DMS153 treated with DMSO at 0.1 percent for 48 hours (cell line): ENCODE results near the gene GPR101.
A peak's percentile ranks its signal among the peaks of the same experiment; 100 is the strongest.

ENCODE experiments used
- DNase-seq: peaks from one replicate; lab custom pipeline; 2025; ENCODE audit not compliant: unreplicated experiment; lab: John Stamatoyannopoulos, UW

The GPR101 gene, protein sequence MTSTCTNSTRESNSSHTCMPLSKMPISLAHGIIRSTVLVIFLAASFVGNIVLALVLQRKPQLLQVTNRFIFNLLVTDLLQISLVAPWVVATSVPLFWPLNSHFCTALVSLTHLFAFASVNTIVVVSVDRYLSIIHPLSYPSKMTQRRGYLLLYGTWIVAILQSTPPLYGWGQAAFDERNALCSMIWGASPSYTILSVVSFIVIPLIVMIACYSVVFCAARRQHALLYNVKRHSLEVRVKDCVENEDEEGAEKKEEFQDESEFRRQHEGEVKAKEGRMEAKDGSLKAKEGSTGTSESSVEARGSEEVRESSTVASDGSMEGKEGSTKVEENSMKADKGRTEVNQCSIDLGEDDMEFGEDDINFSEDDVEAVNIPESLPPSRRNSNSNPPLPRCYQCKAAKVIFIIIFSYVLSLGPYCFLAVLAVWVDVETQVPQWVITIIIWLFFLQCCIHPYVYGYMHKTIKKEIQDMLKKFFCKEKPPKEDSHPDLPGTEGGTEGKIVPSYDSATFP

DNA sequence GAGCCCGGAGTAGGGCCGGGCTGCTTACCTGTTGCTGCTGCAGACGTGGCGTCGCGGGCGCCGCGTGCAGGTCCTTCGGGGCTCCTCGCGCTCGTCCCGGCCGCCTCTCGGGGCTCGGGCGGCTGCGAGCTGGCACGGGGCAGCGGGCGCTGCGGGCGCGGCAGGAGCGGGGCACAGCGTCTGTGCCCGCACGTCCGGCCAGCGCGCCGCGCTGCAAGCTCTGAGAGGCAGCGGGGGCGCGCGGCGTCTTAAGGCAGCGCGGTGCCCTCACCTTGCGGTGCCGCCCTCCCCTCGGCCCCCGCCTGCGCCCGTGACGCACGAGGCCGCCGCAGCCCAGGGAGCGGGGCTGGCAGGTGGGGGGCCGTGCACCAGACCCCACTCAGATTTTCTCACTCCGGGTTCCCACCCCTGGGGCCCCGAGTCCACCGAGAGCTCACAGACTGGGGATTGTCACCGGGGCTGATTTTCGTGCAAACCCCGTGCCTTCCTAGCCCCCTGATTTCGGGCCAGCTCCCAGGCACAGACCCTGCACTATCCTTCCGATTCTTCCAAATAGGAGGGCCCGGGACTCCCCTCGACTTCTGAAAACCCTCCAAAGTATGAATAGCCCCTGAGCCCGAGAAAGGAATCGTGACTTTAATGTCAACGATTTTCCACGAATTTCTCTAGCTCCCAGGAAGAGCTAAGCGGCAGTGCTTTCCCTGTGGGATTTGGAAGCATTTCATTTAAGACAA lies at the start of gene GPR101:
GPR101 (minus strand) TSS at position 222 of the 734 bp plus-strand sequence. CDS start 2,321 bp downstream, outside the sequence.
- no peak for DNase-seq

DNA sequence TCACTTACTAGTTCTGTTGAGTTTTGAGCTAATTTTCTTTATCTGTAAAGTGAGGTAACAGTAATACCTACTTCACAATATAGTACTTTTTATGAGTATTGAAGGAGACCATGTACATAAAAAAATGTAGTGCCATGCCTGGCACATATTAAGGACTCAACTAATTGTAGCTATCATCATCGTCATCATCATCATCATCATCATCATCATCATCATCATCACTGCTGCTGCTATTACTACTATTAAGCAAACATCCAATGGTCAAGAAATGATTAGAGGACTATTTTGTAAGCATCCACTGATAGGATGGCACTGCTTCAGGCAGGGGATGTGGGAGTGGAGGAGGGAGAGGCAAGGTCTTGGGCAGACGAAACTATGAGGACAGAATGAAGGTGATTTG lies 47.4 kb upstream of the GPR101 start:
- DNase-seq: no peak

DNA sequence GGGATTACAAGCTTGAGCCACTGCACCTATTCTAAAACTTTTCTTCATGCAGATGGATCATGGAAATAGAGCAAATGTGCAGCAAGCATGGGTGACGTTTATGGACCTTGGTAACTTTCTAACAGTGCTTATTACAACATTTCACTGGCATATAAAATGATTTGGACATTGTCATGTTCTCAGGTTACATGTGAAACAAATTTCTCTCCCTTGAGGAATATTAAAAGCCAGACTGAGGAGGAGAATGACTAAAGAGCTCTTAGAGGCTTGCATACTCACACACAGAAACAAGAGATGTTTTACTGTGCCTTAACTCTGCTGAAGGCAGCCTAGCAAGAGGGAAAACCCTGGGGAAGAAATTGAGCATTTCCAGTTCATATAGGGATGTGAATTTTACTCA lies 38.6 kb upstream of the GPR101 start:
- no peak for DNase-seq

DNA sequence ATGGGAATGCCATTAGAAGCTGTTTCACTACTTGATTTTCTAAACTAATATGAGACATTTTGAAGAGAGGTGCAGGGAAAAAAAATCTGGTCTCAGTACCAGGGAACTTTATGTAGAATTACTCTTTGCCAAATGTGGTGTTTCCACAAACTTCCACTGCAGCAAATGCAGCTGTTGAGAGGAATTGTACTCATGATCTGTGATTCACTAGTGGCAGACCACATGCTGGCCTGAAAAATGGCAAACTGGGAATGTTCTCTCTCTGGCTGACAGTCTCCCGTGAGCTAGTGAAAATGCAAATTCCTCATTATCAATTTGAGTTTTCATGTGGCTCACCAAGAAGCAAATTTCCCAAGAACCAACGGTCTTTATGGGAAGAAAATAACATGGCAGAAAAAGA lies 37.8 kb upstream of the GPR101 start:
- DNase-seq: no peak

DNA sequence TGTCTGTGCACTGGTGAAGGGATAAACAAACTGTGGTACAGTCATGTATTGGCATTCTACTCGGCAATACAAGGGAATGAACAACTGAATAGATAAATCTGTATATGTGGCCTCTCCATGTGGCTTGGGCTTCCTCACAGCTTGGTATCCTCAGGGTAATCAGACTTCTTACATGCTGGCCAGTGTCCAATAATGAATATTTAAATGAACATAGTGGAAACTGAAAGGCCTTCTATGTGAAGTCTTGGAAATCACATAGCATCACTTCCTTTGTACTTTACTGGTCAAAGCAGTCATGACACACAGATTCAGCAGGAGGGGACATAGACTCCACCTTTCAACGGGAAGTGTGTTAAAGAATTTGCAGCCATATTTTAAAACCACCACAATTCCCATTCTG lies 33.4 kb upstream of the GPR101 start:
- DNase-seq: no peak

DNA sequence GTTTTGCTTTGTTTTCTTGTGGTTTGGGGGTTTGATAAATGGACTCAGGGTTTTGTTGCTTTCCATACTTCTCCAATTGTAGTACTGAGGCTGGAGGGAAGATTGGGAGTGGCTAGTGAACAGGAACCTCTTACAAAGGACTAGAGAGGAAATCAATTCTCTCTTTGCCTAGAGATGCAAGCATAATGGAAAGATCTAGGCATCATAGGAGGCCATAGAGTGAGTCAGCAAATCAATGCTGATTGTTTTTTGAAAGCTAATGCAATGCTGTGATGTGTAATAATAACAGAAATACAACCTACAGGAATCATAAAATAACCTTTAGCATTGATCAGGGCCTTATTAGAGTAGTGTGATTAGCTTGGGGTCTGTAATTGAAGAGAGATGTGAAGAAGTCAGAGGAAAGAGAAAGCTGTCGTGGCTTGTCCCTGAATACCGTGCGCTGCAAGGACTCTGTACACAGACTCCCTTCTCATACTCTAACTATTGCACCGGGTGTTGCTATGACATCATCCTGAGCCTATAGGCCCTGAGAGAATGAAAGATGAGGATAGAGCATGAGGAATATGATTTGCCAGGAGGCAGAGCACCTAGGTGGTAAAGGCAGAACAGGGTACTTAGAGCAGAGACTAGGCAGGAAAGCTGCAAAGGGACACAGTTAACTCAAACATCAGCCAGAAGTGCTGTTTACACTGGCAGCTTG lies 29.3 kb upstream of the GPR101 start:
- peak; percentile 86 for DNase-seq

DNA sequence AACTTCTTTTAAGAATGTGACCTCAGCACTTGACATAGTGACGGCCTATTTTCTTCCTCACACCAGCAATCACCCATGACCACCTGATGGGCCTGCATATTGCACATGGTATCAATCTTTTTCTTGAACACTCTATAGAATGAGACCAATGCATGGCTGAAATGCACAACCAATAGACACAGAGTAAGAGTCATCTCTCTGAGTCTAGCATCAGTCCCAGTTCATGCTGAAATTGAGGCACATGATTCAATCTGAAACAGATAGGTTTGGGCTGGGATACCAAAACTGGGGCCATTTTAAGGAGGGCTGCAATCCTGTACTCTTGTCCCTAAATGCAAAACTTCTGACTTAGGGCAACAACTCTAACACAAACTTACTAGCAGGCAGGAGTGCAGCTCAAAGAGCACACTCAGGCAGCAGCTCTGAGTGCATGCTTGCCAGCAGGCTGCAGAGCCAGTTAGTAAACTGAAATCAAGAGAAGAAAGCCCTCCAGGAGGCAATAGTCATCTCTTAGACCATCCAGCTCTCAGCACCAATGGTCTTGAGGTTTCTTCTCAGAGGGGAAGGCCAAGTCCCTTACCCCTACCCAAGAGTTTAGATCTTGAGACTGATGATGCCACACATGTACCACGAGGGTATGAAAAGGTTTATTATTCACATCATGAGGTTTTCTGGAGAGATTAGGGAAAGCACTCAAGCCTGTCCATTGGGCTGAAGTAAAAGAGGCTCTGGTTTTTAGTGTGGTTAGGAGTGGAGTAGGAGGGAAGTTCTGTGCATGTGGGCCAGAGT lies 24.7 kb upstream of the GPR101 start:
- DNase-seq: no peak

DNA sequence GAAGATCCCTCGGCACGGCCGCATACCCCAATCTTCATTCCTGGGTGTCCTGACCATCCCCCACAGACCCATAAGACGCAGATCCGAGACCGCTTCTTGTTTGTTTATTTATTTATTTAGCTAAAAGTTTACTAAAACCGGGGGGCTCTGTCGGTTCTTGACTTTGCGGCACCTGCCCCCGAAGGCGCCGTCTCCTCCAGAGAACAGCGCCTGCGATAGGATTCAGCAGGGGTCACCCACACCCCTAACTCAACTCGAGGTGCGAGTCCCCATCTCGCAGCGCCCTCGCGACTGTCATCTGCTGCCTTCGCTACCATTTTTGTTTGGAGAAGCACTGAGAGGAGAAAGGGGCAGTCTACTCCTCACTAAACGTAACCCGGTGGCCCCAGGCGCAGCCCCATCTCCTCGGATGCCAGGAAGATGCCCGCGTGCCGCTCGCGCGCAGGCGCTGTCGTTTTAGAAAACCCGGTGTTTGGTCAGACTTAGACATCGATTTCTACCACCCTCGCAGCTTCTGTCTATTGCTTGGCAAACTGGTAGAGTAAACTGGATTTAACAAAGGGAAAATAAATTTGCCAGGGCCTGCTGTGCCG lies 18.9 kb upstream of the GPR101 start:
- DNase-seq: peak; percentile 81

DNA sequence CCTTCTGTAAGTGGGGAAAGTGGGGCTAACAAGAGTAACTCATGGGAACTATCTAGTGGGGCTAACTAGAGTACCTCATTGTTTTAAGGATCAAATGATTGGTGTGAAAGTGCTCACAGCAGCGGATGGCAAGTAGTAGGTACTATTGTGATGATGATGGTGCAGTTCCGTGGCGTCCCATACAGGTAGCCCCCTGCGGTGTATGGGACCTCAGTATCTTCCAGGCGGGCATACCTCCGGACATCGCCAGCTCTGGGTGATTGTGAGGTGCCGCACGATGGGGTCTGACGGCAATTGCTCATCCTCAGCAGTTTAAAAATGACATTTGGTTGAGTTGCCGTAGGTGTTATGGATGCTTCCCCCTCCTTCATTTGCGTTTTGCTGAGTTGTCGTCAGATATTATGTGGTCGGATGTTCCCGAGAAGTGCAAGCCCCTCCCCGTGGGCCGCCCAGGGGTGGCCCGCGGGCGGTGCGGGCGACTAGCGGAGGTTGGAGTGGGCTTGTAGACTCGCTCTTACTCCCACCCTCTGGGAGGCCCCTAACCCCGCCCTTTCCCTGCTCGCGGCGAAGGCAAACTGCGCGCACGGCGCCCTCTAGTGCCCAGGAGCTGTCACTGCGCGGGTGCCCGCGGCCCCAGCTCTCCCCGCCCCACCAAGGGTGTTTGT lies 18.3 kb upstream of the GPR101 start:
- DNase-seq: peak; percentile 81

DNA sequence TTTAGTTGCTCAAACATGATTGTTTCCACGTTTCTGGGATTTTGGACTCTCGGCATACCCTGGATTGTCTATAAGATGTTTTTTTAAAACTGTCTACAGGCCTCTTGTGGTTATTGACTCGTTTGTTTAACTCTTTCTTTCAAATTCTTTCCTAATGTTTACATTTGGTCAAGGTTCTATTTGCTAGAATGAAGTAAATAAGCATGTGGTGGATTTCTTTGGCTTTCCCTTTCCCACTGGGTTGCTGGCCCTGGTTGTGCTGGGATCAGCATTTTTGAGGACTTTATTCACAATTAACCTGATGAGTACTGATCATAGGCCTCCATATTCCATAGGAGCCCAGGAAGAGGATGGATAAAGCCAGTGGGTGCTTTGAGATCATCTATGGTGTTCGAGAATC lies 11.1 kb upstream of the GPR101 start:
- DNase-seq: no peak

DNA sequence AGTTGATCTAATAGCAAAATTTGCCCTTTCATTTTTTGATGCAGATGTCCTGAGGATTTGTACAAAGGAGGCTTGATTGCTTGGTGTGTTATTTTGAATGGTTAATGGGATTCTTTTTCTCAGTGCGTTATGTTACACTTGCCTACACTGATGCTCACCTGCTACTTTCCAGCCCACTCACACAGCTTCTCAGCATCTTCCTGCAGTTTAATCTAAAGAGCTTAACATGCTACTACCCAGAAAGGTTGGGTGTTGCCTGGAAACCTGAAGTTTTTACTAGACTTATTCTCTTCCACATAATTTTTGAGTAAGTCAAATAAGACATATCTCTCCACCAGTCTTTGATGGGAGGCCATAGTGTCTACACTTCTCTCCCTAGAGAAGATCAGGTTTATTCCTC lies 9.9 kb upstream of the GPR101 start:
- no peak for DNase-seq

DNA sequence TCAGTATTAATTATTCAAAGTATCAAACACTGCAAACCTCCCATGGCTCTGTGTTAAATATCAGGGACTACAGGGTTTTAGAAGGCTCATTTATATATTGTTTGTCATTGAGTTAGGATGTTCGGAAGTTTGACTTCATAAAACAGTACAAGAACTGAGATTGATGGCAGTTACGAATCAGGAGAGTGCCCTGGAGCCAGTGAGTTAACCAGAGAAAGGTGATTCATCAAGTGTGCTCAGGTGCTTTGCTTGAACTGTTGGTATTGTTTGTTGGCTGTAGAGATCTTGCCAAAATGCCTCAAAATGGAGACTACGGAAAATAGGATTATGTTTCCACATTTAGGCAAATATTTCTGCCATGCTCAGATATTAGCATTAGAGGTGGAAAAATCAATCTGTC lies 7.5 kb upstream of the GPR101 start:
- no peak for DNase-seq

DNA sequence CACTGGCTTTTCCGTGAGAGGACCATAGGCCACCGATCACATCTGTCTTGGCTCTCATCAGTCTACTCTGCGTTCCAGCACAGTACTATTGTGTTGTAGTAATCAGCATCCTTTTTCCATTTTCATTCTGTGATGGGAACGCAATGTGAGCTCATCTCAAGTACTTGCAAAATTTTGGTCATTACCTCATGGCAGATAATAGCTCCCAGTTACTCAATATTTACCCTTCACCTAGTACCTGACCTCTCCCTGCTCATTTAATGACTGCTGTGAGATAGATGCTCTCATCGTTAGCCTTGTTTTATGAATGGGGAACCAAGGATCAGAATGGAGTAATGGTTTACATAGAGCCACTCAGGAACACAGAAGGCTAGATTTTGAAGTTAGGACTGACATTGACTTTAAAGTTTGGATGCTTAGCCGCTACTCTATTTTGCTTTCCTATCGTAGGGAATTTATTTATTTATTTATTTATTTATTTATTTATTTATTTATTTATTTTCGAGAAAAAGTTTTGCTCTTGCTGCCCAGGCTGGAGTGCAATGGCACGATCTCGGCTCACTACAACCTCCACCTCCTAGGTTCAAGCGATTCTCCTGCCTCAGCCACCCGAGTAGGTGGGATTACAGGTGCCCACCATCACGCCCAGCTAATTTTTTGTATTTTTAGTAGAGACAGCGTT lies 6.5 kb upstream of the GPR101 start:
- DNase-seq: no peak

DNA sequence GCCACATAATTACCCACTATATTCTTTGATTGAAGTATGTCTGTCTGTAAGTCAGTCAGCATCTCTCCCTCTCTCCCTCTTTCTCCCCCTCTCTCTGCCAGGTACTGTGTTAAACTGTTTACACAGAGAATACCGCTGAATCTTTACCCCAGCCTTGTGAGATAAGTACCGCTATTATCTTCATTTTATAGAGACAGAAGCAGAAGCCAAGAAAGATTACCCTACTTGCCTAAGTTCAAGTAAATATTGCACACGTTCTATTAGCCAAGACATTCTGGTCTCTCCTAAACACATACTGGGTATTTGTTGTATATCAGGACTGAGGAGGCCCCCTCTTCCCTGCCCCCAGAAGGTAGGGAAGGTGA lies 695 bp upstream of the GPR101 start:
- no peak for DNase-seq

DNA sequence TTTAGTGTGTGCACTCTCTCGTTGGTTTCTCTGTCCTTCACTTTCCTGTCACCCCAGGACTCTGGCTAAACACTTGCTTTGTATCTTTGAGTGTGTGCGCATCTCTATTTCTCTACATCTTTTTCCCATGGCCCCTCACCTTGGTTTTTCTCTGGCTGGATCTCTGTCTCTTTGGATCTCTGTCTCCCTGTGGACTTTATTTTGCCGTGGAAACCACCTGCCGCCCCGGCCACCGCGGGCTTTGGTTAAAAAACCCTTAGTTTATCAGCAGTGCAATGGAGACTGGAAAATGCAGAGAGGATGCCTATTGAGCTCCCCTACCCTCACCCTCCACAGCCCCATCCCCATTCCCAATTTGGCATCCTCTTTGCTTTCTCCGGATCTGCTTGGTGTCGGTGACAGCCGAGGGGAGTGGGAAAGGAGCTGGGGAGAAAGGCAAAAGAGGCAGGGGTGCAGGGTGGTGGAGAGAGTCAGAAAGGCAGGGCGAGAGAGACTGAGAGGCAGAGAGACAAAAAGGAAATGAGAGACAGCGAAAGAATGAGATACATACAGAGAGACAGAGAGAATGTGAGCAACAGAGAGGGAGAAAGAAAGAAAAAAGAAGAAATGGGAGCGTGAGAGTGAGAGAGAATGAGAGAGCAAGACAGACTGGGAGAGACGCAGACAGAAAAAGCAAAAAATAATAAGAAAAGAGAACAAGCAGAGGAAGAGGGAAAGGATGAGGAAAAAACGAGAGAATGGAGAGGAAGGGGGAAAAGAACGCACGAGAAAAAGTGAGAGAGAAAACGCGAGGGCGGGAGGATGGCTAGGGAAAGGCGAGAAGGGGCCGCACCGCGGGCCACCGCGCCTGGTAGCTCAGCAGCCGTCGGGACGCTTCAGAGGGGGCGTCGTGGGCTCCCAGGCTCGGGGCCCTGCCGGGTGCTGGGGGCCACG lies 688 bp downstream of the GPR101 start:
- no peak for DNase-seq

DNA sequence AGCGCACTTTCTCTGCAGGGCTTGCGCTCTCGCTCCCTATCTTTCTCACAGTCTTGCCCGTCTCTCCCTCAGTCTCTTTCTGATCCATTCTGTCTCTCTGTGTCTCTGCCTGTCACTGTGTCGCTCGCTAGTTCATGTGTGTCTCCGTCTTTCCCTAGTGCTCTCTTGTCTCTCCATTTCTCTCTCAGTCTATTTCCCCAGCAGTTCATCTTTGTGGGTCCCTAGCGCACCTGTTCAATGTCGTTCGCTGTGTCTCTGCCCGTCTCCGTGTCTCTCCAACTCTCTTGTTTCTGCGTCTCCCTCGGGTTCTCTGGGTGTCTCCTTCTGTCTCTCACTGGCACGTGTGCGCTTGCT lies 1.5 kb downstream of the GPR101 start:
- DNase-seq: no peak

DNA sequence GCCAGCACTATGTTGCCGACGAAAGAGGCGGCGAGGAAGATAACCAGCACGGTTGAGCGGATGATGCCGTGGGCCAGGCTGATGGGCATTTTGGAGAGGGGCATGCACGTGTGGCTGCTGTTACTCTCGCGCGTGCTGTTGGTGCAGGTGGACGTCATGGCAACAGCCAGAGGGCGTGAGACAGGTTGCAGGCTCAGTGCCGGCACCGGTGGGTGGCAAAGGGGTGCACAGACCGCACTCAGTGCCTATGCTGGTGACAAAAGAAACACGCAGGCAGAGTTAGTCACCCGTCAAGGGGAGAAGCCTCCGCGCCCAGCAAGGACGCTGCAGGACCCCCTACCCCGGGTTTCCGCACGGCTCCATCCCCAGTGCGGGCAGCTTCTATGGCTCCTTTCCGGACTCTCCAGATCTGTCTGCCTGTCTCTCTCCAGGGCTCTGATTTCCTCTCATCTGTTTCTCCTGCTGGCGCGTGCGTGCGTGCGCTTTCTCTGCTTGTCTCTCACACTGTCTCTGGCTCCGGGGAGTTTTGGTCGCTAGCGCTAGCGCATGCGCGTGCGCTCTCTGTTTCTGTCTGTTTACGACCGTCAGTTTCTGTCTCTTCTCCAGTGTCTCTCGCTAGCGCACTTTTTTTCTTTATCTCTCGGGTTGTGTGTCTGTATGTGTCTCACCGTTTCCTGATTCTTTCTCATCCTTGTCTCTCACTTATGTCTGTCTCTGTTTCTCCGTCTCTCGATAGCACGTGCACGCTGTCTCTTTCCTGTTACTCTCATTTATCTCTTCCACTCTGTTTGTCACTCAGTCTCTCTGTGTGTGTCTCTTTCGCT lies 2.1 kb downstream of the GPR101 start:
- peak; percentile 35 for DNase-seq

DNA sequence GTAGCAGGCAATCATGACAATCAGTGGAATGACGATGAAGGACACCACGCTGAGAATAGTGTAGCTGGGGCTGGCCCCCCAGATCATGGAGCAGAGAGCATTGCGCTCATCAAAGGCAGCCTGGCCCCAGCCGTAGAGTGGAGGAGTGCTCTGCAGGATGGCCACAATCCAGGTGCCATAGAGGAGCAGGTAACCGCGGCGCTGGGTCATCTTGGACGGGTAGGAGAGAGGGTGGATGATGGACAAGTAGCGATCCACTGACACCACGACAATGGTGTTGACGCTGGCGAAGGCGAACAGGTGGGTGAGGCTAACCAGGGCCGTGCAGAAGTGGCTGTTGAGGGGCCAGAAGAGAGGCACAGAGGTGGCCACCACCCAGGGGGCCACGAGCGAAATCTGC lies 2.8 kb downstream of the GPR101 start:
- no peak for DNase-seq
